SU-DHL-6 (cell line): ENCODE data around the gene CAPN5.

Source experiments
- EZH2phosphoT487 ChIP-seq: fragments of 200-600 bp; sonication (generic), shearing (Covaris generic); conservative IDR thresholded peaks from 2 replicates; pipeline ENCODE4 v1.6.1; 2018; ENCODE audit warnings: mild to moderate bottlenecking, antibody characterized with exemption, low read length, moderate library complexity, mixed read lengths
- TF ChIP-seq, protein P1 (sequence below): fragments of 200-600 bp; sonication (generic); IDR thresholded peaks from one replicate; pipeline ENCODE4 v1.5.1; 2017; ENCODE audit warnings: antibody characterized with exemption, mild to moderate bottlenecking, low read length, moderate library complexity; ENCODE audit not compliant: insufficient read depth, poor library complexity, severe bottlenecking

- TF ChIP-seq, protein P1, sequence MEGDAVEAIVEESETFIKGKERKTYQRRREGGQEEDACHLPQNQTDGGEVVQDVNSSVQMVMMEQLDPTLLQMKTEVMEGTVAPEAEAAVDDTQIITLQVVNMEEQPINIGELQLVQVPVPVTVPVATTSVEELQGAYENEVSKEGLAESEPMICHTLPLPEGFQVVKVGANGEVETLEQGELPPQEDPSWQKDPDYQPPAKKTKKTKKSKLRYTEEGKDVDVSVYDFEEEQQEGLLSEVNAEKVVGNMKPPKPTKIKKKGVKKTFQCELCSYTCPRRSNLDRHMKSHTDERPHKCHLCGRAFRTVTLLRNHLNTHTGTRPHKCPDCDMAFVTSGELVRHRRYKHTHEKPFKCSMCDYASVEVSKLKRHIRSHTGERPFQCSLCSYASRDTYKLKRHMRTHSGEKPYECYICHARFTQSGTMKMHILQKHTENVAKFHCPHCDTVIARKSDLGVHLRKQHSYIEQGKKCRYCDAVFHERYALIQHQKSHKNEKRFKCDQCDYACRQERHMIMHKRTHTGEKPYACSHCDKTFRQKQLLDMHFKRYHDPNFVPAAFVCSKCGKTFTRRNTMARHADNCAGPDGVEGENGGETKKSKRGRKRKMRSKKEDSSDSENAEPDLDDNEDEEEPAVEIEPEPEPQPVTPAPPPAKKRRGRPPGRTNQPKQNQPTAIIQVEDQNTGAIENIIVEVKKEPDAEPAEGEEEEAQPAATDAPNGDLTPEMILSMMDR: no peak
- no peak for TF ChIP-seq EZH2phosphoT487
Measured at GRCh38 chr11:77072851-77073327, 6.1 kb downstream of the CAPN5 start.
